ENCODE measurements around the gene ATXN2L. TPM values are rescaled to one million over a fixed set of nuclear protein-coding genes. Genes with fewer than 3 reads are reported as not detected.

The ATXN2L gene
- total and polyA plus RNA-seq, 2 of the 13 experiments (the other 11 are each of a cell fraction or from before 2014, with no cell fraction given) = 40.8 to 55.1 TPM

GRCh38 chr16:28876973-28877654 lies 54.3 kb downstream of the ATXN2L start:
- H3K9me3 ChIP-seq (ENCODE audit: low read length) = no peaks in the 10 kb centered on the region
- H2AFZ ChIP-seq (ENCODE audit: low read length) = no peak overlapping the region
- H3K4me3 ChIP-seq (replicated peaks in 1 of 3; ENCODE audit: insufficient read depth in 1 of 3, low read depth in 2 of 3, low read length in 3 of 3) = no peak overlapping the region
- no peak overlapping the region for H3K27ac ChIP-seq (ENCODE audit: extremely low read length, insufficient read depth, low read length)
- ATAC-seq (peak; percentile 22), DNase-seq (ENCODE audit: low spot score) (no peak), FAIRE-seq (no peak)
- peaks cover 17 to 24% of the 10 kb centered on the region in 2 experiments; a peak in 4 of 5 replicates for H3K36me3 ChIP-seq (replicated peaks in 1 of 2; ENCODE audit: control insufficient read depth in 1 of 2, insufficient read depth in 2 of 2, low read length in 2 of 2)
- H4K20me1 ChIP-seq (ENCODE audit: insufficient read depth, low read length) = no peaks in the 10 kb centered on the region
- H3K27me3 ChIP-seq (ENCODE audit: control insufficient read depth in 1 of 2, insufficient read depth in 2 of 2, low read length in 2 of 2) = no peaks in the 10 kb centered on the region
- H3K79me2 ChIP-seq (ENCODE audit: insufficient read depth, low read length) = no peaks in the 10 kb centered on the region
- 92% methylated on average over 12 of the region's 12 CpGs for WGBS (ENCODE audit: low lambda C conversion rate)
- intact Hi-C loops (cut with micrococcal nuclease; ENCODE audit: unreplicated experiment) (no loop called here), in situ Hi-C loops (cut with HindIII; ENCODE audit: extremely low pct_ligation_motif_present, low pct_unique_long_range_greater_than_20kb) (no loop called here)
- CTCF ChIA-PET (ENCODE audit: low intra/inter-chr PET ratio, low total read pairs) = no interaction called here
- no peak overlapping the region for H3K9ac ChIP-seq (ENCODE audit: insufficient read depth, low read depth, low read length)
- POLR2A ChIA-PET = interaction anchor here (1.0 to 1.1 kb wide), 2 partner anchors 13 to 46 kb away, joined by 3 read pairs; partner anchors contain the start of gene SH2B1
- TF ChIP-seq POLR2A (IDR thresholded peaks at IDR 0.05; ENCODE audit: insufficient read depth in 1 of 2, low read depth in 2 of 2, low read length in 2 of 2) (peak in 1 of 2 experiments; percentile 34; a peak in 1 of 4 replicates), RAD21 (CRISPR knock-in tag; IDR thresholded peaks at IDR 0.05) (0 out of 2 replicates have a peak, but pooled peaks have one; percentile 9), RBM22 (optimal IDR thresholded peaks at IDR 0.05; ENCODE audit: low read length) (peak; percentile 62), AGO2 (optimal IDR thresholded peaks at IDR 0.05; ENCODE audit: low read depth, low read length) (peak; percentile 63), BATF2 (CRISPR knock-in tag; IDR thresholded peaks at IDR 0.05) (no peak), RARA (CRISPR knock-in tag; IDR thresholded peaks at IDR 0.05) (no peak), E2F1 (CRISPR knock-in tag; IDR thresholded peaks at IDR 0.05) (no peak), ZHX1 (CRISPR knock-in tag; IDR thresholded peaks at IDR 0.05; ENCODE audit: low read depth) (no peak), SIX1 (CRISPR knock-in tag; IDR thresholded peaks at IDR 0.05; ENCODE audit: borderline replicate concordance) (no peak), AGO1 (IDR thresholded peaks at IDR 0.05; ENCODE audit: low read depth, low read length, poor library complexity, severe bottlenecking) (peak; percentile 28)
- no TSS peak for BruUV-seq (replicated peaks)
- no peak overlapping the region for H3K4me2 ChIP-seq (ENCODE audit: low read depth, low read length)
- no peaks in the 10 kb centered on the region for H3K4me1 ChIP-seq (ENCODE audit: insufficient read depth, low read length)
